K562 (cell line): Measurements from ENCODE around the gene C17orf114.

Experiments used
- ATAC-seq: fragments of 200-7000 bp; cut with Tn5 transposase; 3 replicates; pipeline ENCODE4 v1.9.1; 2020; ENCODE audit warnings: moderate library complexity
- BruUV-seq: library from RNA; stranded (reverse); fragments of 400-500 nt; replicated peaks from 2 replicates; lab custom pipeline; 2021; lab: Mats Ljungman, UMichigan
- CTCF ChIA-PET: fragments of 300-600 bp; formaldehyde crosslinking; extraction: SDS; loops from one replicate; lab custom pipeline; 2021; ENCODE audit warnings: low intra/inter-chr PET ratio; lab: Yijun Ruan, JAX
- POLR2A ChIA-PET: fragments of 300-600, 350-650 bp; sonication (Branson Sonifier 250); formaldehyde crosslinking; extraction: SDS; loops from one replicate; lab custom pipeline; 2021; ENCODE audit warnings: antibody characterized with exemption, inconsistent platforms; lab: Yijun Ruan, JAX
- DNase-seq, 4 experiments: peaks; one replicate each; pipeline versions ENCODE4 v3.0.0 to v3.0.0-alpha.2; 2011 to 2018; ENCODE audit warnings: low spot score in 3 of 4, mixed read lengths in 3 of 4; ENCODE audit errors: extremely low read depth in 1 of 4
- FAIRE-seq: peaks from 2 replicates; lab custom pipeline; 2011; peaks lifted over from hg19 to GRCh38; lab: Jason Lieb, UNC
- H2AFZ ChIP-seq: 2 replicates; pipeline ENCODE4 v1.6.0; 2011; ENCODE audit warnings: low read depth, low read length, control low read depth, inconsistent platforms
- H3K27ac ChIP-seq: fragments of 200-600 bp; 3 replicates; pipeline ENCODE4 v1.8.0; 2011; ENCODE audit warnings: low read depth, mild to moderate bottlenecking, control low read depth, inconsistent platforms, low read length, moderate library complexity, mixed read lengths; ENCODE audit errors: extremely low read depth
- H3K27me3 ChIP-seq, 2 experiments: fragments of 300-600 bp in 1 of 2; 2 replicates in 1 of 2; 3 replicates in 1 of 2; pipeline versions ENCODE4 v1.6.0 to v1.8.0; 2011; ENCODE audit warnings: inconsistent platforms in 2 of 2, low read length in 2 of 2, mild to moderate bottlenecking in 1 of 2, mixed read lengths in 1 of 2, moderate library complexity in 1 of 2; ENCODE audit not compliant: control insufficient read depth in 2 of 2, insufficient read depth in 2 of 2
- H3K36me3 ChIP-seq: fragments of 300-600 bp; 3 replicates; pipeline ENCODE4 v1.8.0; 2011; ENCODE audit warnings: mild to moderate bottlenecking, low read length, inconsistent platforms; ENCODE audit not compliant: control insufficient read depth, insufficient read depth
- H3K4me1 ChIP-seq, 2 experiments: fragments of 200-600 bp in 1 of 2; replicated peaks in 1 of 2; 2 replicates in 1 of 2; 3 replicates in 1 of 2; pipeline versions ENCODE4 v1.5.1 to v1.8.0; 2011; ENCODE audit warnings: inconsistent platforms in 2 of 2, low read length in 2 of 2, mild to moderate bottlenecking in 1 of 2, mixed read lengths in 1 of 2, moderate library complexity in 1 of 2; ENCODE audit not compliant: control insufficient read depth in 2 of 2, insufficient read depth in 2 of 2
- H3K4me2 ChIP-seq: 2 replicates; pipeline ENCODE4 v1.6.1; 2011; ENCODE audit warnings: low read length, control low read depth, inconsistent platforms, mixed read lengths; ENCODE audit not compliant: insufficient read depth
- H3K4me3 ChIP-seq: fragments of 200-600 bp; sonication (generic), shearing (Covaris generic); 2 replicates; pipeline ENCODE4 v1.5.1; 2016; ENCODE audit warnings: control low read depth, inconsistent platforms
- H3K79me2 ChIP-seq: fragments of 200-600 bp; 3 replicates; pipeline ENCODE4 v1.8.0; 2011; ENCODE audit warnings: low read length, inconsistent platforms; ENCODE audit not compliant: control insufficient read depth, insufficient read depth
- H3K9ac ChIP-seq, 2 experiments: 2 replicates each; pipeline versions ENCODE4 v1.6.0 to v1.6.1; 2011; ENCODE audit warnings: low read depth in 2 of 2, low read length in 2 of 2, control low read depth in 1 of 2, inconsistent platforms in 1 of 2, mild to moderate bottlenecking in 1 of 2, mixed read lengths in 1 of 2; ENCODE audit not compliant: insufficient read depth in 1 of 2
- H3K9me1 ChIP-seq: one replicate; pipeline ENCODE4 v1.6.0; 2011; ENCODE audit warnings: inconsistent platforms, mild to moderate bottlenecking, low read length, moderate library complexity; ENCODE audit not compliant: control insufficient read depth, insufficient read depth
- H3K9me3 ChIP-seq: replicated peaks from 2 replicates; pipeline ENCODE4 v1.5.1; 2011; ENCODE audit warnings: low read depth, low read length, inconsistent platforms; ENCODE audit not compliant: control insufficient read depth, insufficient read depth
- H4K20me1 ChIP-seq: replicated peaks from 2 replicates; pipeline ENCODE4 v1.6.1; 2011; ENCODE audit warnings: low read length, inconsistent platforms, mixed read lengths; ENCODE audit not compliant: control insufficient read depth, insufficient read depth
- HCFC1 ChIP-seq: IDR thresholded peaks from 2 replicates; pipeline ENCODE4 v1.6.1; 2012; ENCODE audit warnings: low read depth, low read length, improper control_type of control experiment
- NFIC ChIP-seq: fragments of 450-650 bp; IDR thresholded peaks from 2 replicates; pipeline ENCODE4 v1.6.1; 2017; ENCODE audit warnings: mild to moderate bottlenecking, inconsistent platforms
- NR2C1 ChIP-seq, 2 experiments: fragments of 450-650 bp; IDR thresholded peaks; 2 replicates each; pipeline ENCODE4 v1.6.1; 2017; ENCODE audit warnings: mild to moderate bottlenecking in 2 of 2, antibody characterized with exemption in 1 of 2, inconsistent platforms in 1 of 2, missing compliant biosample characterization in 1 of 2, missing genetic modification characterization in 1 of 2
- NR2C2 ChIP-seq, 2 experiments: fragments of 200-800 bp in 1 of 2; sonication (Bioruptor generic) in 1 of 2; sonication (generic) in 1 of 2; formaldehyde crosslinking in 1 of 2; IDR thresholded peaks; 2 replicates each; pipeline versions ENCODE4 v1.6.1 to v1.8.0; 2016 to 2022; ENCODE audit warnings: mild to moderate bottlenecking in 1 of 2, missing compliant biosample characterization in 1 of 2, missing genetic modification characterization in 1 of 2, missing genetic modification reagents in 1 of 2
- SPI1 ChIP-seq: IDR thresholded peaks from 2 replicates; pipeline ENCODE4 v1.6.1; 2011; ENCODE audit warnings: low read depth, low read length, control low read depth, borderline replicate concordance
- THRAP3 ChIP-seq: fragments of 450-650 bp; IDR thresholded peaks from 2 replicates; pipeline ENCODE4 v1.6.1; 2016; ENCODE audit warnings: mild to moderate bottlenecking, inconsistent platforms, borderline replicate concordance
- U2AF2 ChIP-seq: fragments of 200-400 bp; formaldehyde crosslinking; optimal IDR thresholded peaks from 2 replicates; pipeline ENCODE3; 2017; ENCODE audit warnings: low read depth, mild to moderate bottlenecking, low read length
- ZNF280A ChIP-seq: fragments of 450-650 bp; IDR thresholded peaks from 2 replicates; pipeline ENCODE4 v1.6.1; 2018; ENCODE audit warnings: mild to moderate bottlenecking, low read depth; ENCODE audit not compliant: partially characterized antibody
- WGBS: fragments of 100-300 bp; shearing (Covaris generic); methylation state at CpG from one replicate; pipeline ENCODE4 v1.1.6; 2016; ENCODE audit warnings: low coverage, mixed read lengths; ENCODE audit not compliant: insufficient coverage; ENCODE audit errors: missing lambda C conversion rate; 5-methylcytosine and 5-hydroxymethylcytosine counted together
- in situ Hi-C: fragments of 300-500 bp; cut with MboI; formaldehyde crosslinking; loops from 4 replicates; pipeline ENCODE4 v1.15.0; 2018; ENCODE audit warnings: inconsistent platforms, mixed read lengths
- intact Hi-C: fragments of 100-400 bp; cut with micrococcal nuclease; formaldehyde crosslinking; loops from 2 replicates; pipeline ENCODE4 v1.14.2; 2022
- TF ChIP-seq, protein P1 (sequence below): fragments of 250-450 bp; sonication (Bioruptor Pico); IDR thresholded peaks from 2 replicates; pipeline ENCODE4 v1.5.0; 2020; ENCODE audit warnings: mild to moderate bottlenecking
- TF ChIP-seq, protein P2 (sequence below): IDR thresholded peaks from 2 replicates; pipeline ENCODE4 v1.6.1; 2014; ENCODE audit warnings: antibody characterized with exemption
- TF ChIP-seq, protein P3 (sequence below): IDR thresholded peaks from 2 replicates; pipeline ENCODE4 v1.6.1; 2011; ENCODE audit not compliant: insufficient read length; ENCODE audit errors: extremely low read depth
- TF ChIP-seq, protein P4 (sequence below): sonication (generic); formaldehyde crosslinking; IDR thresholded peaks from 2 replicates; pipeline ENCODE4 v1.8.0; 2022; ENCODE audit warnings: missing genetic modification reagents, mild to moderate bottlenecking, moderate library complexity, borderline replicate concordance

The C17orf114 gene

GRCh38 chr17:4810696-4811290 is 8.7 kb upstream of the C17orf114 start:
- no peaks in the 10 kb centered on the region for H3K27me3 ChIP-seq
- FAIRE-seq: no peak
- H3K9me3 ChIP-seq: no peaks in the 10 kb centered on the region
- DNase-seq: no peak
- H3K27ac ChIP-seq: no peak overlapping the region
- no peak overlapping the region for H3K9ac ChIP-seq
- ChIA-PET POLR2A (no interaction called here), CTCF (no interaction called here)
- peaks cover 3 to 22% of the 10 kb centered on the region in 2 experiments; a peak in 3 of 5 replicates for H3K4me1 ChIP-seq
- H3K9me1 ChIP-seq: no peaks in the 10 kb centered on the region
- no peak overlapping the region for H3K4me2 ChIP-seq
- no peaks in the 10 kb centered on the region for H3K79me2 ChIP-seq
- TF ChIP-seq, protein P1, sequence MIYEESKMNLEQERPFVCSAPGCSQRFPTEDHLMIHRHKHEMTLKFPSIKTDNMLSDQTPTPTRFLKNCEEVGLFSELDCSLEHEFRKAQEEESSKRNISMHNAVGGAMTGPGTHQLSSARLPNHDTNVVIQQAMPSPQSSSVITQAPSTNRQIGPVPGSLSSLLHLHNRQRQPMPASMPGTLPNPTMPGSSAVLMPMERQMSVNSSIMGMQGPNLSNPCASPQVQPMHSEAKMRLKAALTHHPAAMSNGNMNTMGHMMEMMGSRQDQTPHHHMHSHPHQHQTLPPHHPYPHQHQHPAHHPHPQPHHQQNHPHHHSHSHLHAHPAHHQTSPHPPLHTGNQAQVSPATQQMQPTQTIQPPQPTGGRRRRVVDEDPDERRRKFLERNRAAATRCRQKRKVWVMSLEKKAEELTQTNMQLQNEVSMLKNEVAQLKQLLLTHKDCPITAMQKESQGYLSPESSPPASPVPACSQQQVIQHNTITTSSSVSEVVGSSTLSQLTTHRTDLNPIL: no peak
- TF ChIP-seq THRAP3: no peak
- TF ChIP-seq SPI1: peak; percentile 65; the same call in 1 of the 2 replicates
- no peak for TF ChIP-seq U2AF2
- TF ChIP-seq NR2C2 (CRISPR knock-in tag; IDR thresholded peaks at IDR 0.05): no peak
- TF ChIP-seq NR2C2 (tag; IDR thresholded peaks at IDR 0.05): peak; percentile 58
- TF ChIP-seq, protein P2, sequence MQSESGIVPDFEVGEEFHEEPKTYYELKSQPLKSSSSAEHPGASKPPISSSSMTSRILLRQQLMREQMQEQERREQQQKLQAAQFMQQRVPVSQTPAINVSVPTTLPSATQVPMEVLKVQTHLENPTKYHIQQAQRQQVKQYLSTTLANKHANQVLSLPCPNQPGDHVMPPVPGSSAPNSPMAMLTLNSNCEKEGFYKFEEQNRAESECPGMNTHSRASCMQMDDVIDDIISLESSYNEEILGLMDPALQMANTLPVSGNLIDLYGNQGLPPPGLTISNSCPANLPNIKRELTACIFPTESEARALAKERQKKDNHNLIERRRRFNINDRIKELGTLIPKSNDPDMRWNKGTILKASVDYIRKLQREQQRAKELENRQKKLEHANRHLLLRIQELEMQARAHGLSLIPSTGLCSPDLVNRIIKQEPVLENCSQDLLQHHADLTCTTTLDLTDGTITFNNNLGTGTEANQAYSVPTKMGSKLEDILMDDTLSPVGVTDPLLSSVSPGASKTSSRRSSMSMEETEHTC: no peak
- TF ChIP-seq, protein P3, sequence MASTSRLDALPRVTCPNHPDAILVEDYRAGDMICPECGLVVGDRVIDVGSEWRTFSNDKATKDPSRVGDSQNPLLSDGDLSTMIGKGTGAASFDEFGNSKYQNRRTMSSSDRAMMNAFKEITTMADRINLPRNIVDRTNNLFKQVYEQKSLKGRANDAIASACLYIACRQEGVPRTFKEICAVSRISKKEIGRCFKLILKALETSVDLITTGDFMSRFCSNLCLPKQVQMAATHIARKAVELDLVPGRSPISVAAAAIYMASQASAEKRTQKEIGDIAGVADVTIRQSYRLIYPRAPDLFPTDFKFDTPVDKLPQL: no peak
- no peak for TF ChIP-seq ZNF280A
- TF ChIP-seq, protein P4, sequence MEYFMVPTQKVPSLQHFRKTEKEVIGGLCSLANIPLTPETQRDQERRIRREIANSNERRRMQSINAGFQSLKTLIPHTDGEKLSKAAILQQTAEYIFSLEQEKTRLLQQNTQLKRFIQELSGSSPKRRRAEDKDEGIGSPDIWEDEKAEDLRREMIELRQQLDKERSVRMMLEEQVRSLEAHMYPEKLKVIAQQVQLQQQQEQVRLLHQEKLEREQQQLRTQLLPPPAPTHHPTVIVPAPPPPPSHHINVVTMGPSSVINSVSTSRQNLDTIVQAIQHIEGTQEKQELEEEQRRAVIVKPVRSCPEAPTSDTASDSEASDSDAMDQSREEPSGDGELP (CRISPR knock-in tag): peak; percentile 50; the same call in 1 of the 2 replicates
- peak; percentile 45; the same call in 1 of the 2 replicates for TF ChIP-seq NFIC
- peak; percentile 76 for TF ChIP-seq NR2C1 (IDR thresholded peaks at IDR 0.05)
- peak; percentile 71 for TF ChIP-seq NR2C1 (tag; IDR thresholded peaks at IDR 0.05)
- no peak for TF ChIP-seq HCFC1
- no peaks in the 10 kb centered on the region for H3K36me3 ChIP-seq
- intact Hi-C loops: no loop called here
- H3K4me3 ChIP-seq: no peak overlapping the region
- no peak for ATAC-seq
- H4K20me1 ChIP-seq: no peaks in the 10 kb centered on the region; the same call in 1 of the 2 replicates
- 34% methylated on average over 12 of the region's 13 CpGs for WGBS
- no TSS peak for BruUV-seq
- H2AFZ ChIP-seq: no peak overlapping the region
- in situ Hi-C loops: no loop called here
